ENCODE results near the gene EFCAB3.
"Not testable (repeated sequence)": the region's sequence is repeated elsewhere in the genome, so short reads cannot be mapped to it uniquely, and the experiment has no call there.

Gene EFCAB3

DNA sequence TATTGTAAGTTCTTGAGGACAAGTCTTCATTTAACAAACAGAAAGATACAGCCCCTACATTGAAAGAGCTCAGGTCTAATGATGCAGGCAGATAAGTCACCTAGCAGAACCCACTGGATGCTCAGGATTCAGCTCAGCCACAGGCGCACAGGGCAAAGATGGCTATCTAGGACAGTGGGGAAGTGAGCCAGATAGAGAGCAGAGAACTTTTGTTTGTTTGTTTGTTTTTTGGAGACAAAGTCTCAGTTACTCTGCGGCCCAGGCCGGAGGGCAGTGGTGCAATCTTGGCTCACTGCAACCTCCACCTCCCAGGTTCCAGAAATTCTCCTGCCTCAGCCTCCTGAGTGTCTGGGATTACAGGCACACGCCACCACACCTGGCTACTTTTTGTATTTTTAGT, 63.7 kb downstream of the EFCAB3 start:
- no peak overlapping the region for H3K4me2 ChIP-seq
- no peaks in the 10 kb centered on the region for H4K20me1 ChIP-seq (ENCODE audit: insufficient read depth)
- H3K36me3 ChIP-seq (ENCODE audit: insufficient read depth): peaks cover 7% of the 10 kb centered on the region; the same call in 1 of the 2 replicates
- H2AFZ ChIP-seq (ENCODE audit: low read depth): no peak overlapping the region
- H3K27me3 ChIP-seq (ENCODE audit: insufficient read depth, low read depth): no peaks in the 10 kb centered on the region
- TF ChIP-seq, protein P1, sequence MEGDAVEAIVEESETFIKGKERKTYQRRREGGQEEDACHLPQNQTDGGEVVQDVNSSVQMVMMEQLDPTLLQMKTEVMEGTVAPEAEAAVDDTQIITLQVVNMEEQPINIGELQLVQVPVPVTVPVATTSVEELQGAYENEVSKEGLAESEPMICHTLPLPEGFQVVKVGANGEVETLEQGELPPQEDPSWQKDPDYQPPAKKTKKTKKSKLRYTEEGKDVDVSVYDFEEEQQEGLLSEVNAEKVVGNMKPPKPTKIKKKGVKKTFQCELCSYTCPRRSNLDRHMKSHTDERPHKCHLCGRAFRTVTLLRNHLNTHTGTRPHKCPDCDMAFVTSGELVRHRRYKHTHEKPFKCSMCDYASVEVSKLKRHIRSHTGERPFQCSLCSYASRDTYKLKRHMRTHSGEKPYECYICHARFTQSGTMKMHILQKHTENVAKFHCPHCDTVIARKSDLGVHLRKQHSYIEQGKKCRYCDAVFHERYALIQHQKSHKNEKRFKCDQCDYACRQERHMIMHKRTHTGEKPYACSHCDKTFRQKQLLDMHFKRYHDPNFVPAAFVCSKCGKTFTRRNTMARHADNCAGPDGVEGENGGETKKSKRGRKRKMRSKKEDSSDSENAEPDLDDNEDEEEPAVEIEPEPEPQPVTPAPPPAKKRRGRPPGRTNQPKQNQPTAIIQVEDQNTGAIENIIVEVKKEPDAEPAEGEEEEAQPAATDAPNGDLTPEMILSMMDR (conservative IDR thresholded peaks at IDR 0.05; ENCODE audit: low read depth, low read length): no peak
- H3K27ac ChIP-seq: no peak overlapping the region
- no peak overlapping the region for H3K4me3 ChIP-seq (IDR thresholded peaks at IDR 0.05; ENCODE audit: insufficient read depth, low read depth, low read length)
- H3K79me2 ChIP-seq (ENCODE audit: insufficient read depth, low read depth): no peaks in the 10 kb centered on the region
- no peaks in the 10 kb centered on the region for H3K4me1 ChIP-seq (ENCODE audit: low read depth, poor library complexity, severe bottlenecking)
- H3K9ac ChIP-seq: no peak overlapping the region

DNA sequence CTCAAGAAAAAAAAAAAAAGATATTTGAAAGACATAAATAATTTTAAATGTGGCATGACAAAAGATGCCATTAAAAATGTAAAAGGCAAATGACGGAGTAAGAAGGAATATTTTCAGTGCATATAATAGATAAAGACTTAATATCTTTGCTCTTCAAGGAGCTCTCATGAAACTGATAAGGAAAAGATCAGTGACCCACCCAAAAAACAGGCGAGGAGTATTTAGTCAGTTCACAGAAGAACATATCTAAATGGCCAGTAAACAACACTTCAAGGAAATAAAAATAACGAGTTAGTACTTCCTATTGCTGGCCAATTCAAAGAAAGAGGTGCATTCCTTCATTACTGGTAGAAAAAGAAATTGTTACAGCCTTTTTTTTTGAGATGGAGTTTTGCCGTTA, 65.4 kb downstream of the EFCAB3 start:
- not testable (repeated sequence) for H2AFZ ChIP-seq (ENCODE audit: low read depth); H3K27me3 ChIP-seq (ENCODE audit: insufficient read depth, low read depth); H3K4me1 ChIP-seq (ENCODE audit: low read depth, poor library complexity, severe bottlenecking); H3K4me3 ChIP-seq (IDR thresholded peaks at IDR 0.05; ENCODE audit: insufficient read depth, low read depth, low read length); H3K36me3 ChIP-seq (ENCODE audit: insufficient read depth); H3K9ac ChIP-seq; H3K79me2 ChIP-seq (ENCODE audit: insufficient read depth, low read depth); H3K4me2 ChIP-seq; H3K27ac ChIP-seq; H4K20me1 ChIP-seq (ENCODE audit: insufficient read depth)

- peak overlapping the region; percentile 85; the same call in 1 of the 2 replicates for H3K27ac ChIP-seq
- peak overlapping the region; percentile 65 for H3K4me2 ChIP-seq
- not testable (repeated sequence) for H3K27me3 ChIP-seq (ENCODE audit: insufficient read depth, low read depth); H3K79me2 ChIP-seq (ENCODE audit: insufficient read depth, low read depth); H3K4me3 ChIP-seq (IDR thresholded peaks at IDR 0.05; ENCODE audit: insufficient read depth, low read depth, low read length); H4K20me1 ChIP-seq (ENCODE audit: insufficient read depth); H3K9ac ChIP-seq; H3K36me3 ChIP-seq (ENCODE audit: insufficient read depth); H2AFZ ChIP-seq (ENCODE audit: low read depth)
- H3K4me1 ChIP-seq (ENCODE audit: low read depth, poor library complexity, severe bottlenecking): peaks cover 63% of the 10 kb centered on the region
Observed at GRCh38 chr17:62452195-62452594, 71.8 kb downstream of the EFCAB3 start.

GRCh38 chr17:62453041-62453440, 72.7 kb downstream of the EFCAB3 start:
- not testable (repeated sequence) for H4K20me1 ChIP-seq (ENCODE audit: insufficient read depth); H3K36me3 ChIP-seq (ENCODE audit: insufficient read depth); H3K27me3 ChIP-seq (ENCODE audit: insufficient read depth, low read depth); H3K4me3 ChIP-seq (IDR thresholded peaks at IDR 0.05; ENCODE audit: insufficient read depth, low read depth, low read length); H3K79me2 ChIP-seq (ENCODE audit: insufficient read depth, low read depth); H2AFZ ChIP-seq (ENCODE audit: low read depth)
- peak overlapping the region; percentile 85 for H3K27ac ChIP-seq
- H3K4me1 ChIP-seq (ENCODE audit: low read depth, poor library complexity, severe bottlenecking): peaks cover 69% of the 10 kb centered on the region
- H3K9ac ChIP-seq: peak overlapping the region; percentile 14; the same call in 1 of the 2 replicates
- peak overlapping the region; percentile 65 for H3K4me2 ChIP-seq

DNA sequence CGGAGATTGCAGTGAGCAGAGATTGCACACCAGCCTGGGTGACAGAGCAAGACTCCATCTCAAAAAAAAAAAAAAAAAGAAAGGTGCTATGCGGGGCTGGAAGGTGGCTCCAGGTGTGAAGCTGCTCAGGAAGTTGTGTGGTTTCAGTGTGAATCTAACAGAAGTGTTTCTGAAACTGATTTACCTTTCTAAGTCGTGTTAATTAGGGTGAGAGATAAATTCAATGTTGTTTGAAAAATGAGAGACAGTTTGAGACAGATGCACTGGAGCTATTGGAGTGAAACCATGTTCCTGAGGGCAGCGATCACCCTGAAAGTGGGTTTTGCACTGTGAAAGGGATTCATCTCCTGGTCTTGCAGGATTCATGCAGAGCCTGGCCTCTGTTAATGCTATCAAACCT, 73.3 kb downstream of the EFCAB3 start:
- H4K20me1 ChIP-seq (ENCODE audit: insufficient read depth); H3K27me3 ChIP-seq (ENCODE audit: insufficient read depth, low read depth); H3K36me3 ChIP-seq (ENCODE audit: insufficient read depth); H3K79me2 ChIP-seq (ENCODE audit: insufficient read depth, low read depth); H2AFZ ChIP-seq (ENCODE audit: low read depth); H3K4me3 ChIP-seq (IDR thresholded peaks at IDR 0.05; ENCODE audit: insufficient read depth, low read depth, low read length): not testable (repeated sequence)
- peaks cover 74% of the 10 kb centered on the region for H3K4me1 ChIP-seq (ENCODE audit: low read depth, poor library complexity, severe bottlenecking)
- peak overlapping the region; percentile 14; the same call in 1 of the 2 replicates for H3K9ac ChIP-seq
- H3K4me2 ChIP-seq: peak overlapping the region; percentile 65
- peak overlapping the region; percentile 85 for H3K27ac ChIP-seq

GRCh38 chr17:62454111-62454510, 73.8 kb downstream of the EFCAB3 start:
- peak overlapping the region; percentile 85 for H3K27ac ChIP-seq
- not testable (repeated sequence) for H3K27me3 ChIP-seq (ENCODE audit: insufficient read depth, low read depth); H3K36me3 ChIP-seq (ENCODE audit: insufficient read depth); H3K4me3 ChIP-seq (IDR thresholded peaks at IDR 0.05; ENCODE audit: insufficient read depth, low read depth, low read length); H2AFZ ChIP-seq (ENCODE audit: low read depth); H3K79me2 ChIP-seq (ENCODE audit: insufficient read depth, low read depth); H4K20me1 ChIP-seq (ENCODE audit: insufficient read depth)
- H3K4me2 ChIP-seq: peak overlapping the region; percentile 65
- peak overlapping the region; percentile 14; the same call in 1 of the 2 replicates for H3K9ac ChIP-seq
- peaks cover 76% of the 10 kb centered on the region for H3K4me1 ChIP-seq (ENCODE audit: low read depth, poor library complexity, severe bottlenecking)

GRCh38 chr17:62456016-62456415, 75.7 kb downstream of the EFCAB3 start:
- no peaks in the 10 kb centered on the region for H3K27me3 ChIP-seq (ENCODE audit: insufficient read depth, low read depth)
- H3K27ac ChIP-seq: no peak overlapping the region
- H3K36me3 ChIP-seq (ENCODE audit: insufficient read depth): no peaks in the 10 kb centered on the region
- no peak overlapping the region for H3K9ac ChIP-seq
- H3K79me2 ChIP-seq (ENCODE audit: insufficient read depth, low read depth): no peaks in the 10 kb centered on the region
- H4K20me1 ChIP-seq (ENCODE audit: insufficient read depth): no peaks in the 10 kb centered on the region
- H3K4me1 ChIP-seq (ENCODE audit: low read depth, poor library complexity, severe bottlenecking): peaks cover 75% of the 10 kb centered on the region
- no peak overlapping the region for H3K4me2 ChIP-seq
- H2AFZ ChIP-seq (ENCODE audit: low read depth): no peak overlapping the region
- TF ChIP-seq, protein P1 (conservative IDR thresholded peaks at IDR 0.05; ENCODE audit: low read depth, low read length): no peak
- no peak overlapping the region for H3K4me3 ChIP-seq (IDR thresholded peaks at IDR 0.05; ENCODE audit: insufficient read depth, low read depth, low read length)

DNA sequence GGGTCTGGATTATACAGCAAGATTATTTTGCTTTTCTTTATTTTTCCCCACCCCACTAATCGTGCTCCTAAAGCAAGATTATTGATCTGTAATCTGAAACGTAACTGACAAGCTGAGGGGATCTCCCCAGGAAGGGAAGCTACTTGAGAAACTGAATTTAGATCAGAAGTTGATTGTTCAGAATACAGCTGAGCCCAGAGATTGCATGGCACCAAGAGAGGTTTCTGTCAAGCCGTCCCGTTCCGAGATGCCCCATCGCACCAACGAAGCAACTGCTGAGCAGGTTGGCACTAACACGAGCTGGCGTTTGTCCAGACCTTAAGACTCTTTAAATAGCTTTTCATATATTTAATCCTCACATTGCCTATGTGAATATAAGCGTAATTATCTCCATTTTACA, 78.1 kb downstream of the EFCAB3 start:
- H3K4me3 ChIP-seq (IDR thresholded peaks at IDR 0.05; ENCODE audit: insufficient read depth, low read depth, low read length); H3K79me2 ChIP-seq (ENCODE audit: insufficient read depth, low read depth); H3K4me2 ChIP-seq; H3K9ac ChIP-seq; H3K27me3 ChIP-seq (ENCODE audit: insufficient read depth, low read depth); H2AFZ ChIP-seq (ENCODE audit: low read depth); H4K20me1 ChIP-seq (ENCODE audit: insufficient read depth); H3K36me3 ChIP-seq (ENCODE audit: insufficient read depth); H3K27ac ChIP-seq: not testable (repeated sequence)
- peaks cover 50% of the 10 kb centered on the region for H3K4me1 ChIP-seq (ENCODE audit: low read depth, poor library complexity, severe bottlenecking)

GRCh38 chr17:62464422-62464821, 84.1 kb downstream of the EFCAB3 start:
- H3K36me3 ChIP-seq (ENCODE audit: insufficient read depth); H3K4me2 ChIP-seq; H3K9ac ChIP-seq; H3K79me2 ChIP-seq (ENCODE audit: insufficient read depth, low read depth); H3K4me3 ChIP-seq (IDR thresholded peaks at IDR 0.05; ENCODE audit: insufficient read depth, low read depth, low read length); H2AFZ ChIP-seq (ENCODE audit: low read depth); H3K27ac ChIP-seq; H4K20me1 ChIP-seq (ENCODE audit: insufficient read depth); H3K4me1 ChIP-seq (ENCODE audit: low read depth, poor library complexity, severe bottlenecking); H3K27me3 ChIP-seq (ENCODE audit: insufficient read depth, low read depth): not testable (repeated sequence)
